Hematopoietic multipotent progenitor cell treated with erythropoietin and hydrocortisone succinate and interleukin-3 and kit ligand, for 8 days (in vitro differentiated cells): ENCODE measurements around the gene PTEN.
"Not testable (repeated sequence)": the region's sequence is repeated elsewhere in the genome, so short reads cannot be mapped to it uniquely, and the experiment has no call there.

Experiments
- DNase-seq: peaks from one replicate; pipeline ENCODE4 v3.0.0-alpha.2; 2015

Gene PTEN

DNA sequence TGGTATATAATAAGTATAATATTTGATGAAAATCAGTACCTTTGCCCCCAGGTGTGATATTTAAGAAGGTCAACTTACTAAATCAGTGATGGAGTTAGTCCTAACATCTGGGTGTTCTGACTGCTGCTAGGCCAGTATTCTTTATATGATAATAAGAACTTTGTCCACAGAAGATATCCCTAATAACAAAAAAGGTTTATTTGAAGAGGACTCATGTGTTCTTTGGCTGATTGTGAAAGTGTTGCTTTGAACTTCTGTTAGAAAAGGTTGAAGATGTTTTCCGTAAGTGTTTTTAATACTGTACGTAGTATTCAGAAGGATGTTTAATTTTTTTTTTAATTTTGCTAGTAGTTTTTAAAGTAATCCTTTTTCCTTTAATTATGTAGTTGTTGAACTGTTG lies 10.2 kb downstream of the PTEN start:
- DNase-seq = no peak

GRCh38 chr10:87875929-87876571 lies 12.6 kb downstream of the PTEN start:
- DNase-seq = no peak

DNA sequence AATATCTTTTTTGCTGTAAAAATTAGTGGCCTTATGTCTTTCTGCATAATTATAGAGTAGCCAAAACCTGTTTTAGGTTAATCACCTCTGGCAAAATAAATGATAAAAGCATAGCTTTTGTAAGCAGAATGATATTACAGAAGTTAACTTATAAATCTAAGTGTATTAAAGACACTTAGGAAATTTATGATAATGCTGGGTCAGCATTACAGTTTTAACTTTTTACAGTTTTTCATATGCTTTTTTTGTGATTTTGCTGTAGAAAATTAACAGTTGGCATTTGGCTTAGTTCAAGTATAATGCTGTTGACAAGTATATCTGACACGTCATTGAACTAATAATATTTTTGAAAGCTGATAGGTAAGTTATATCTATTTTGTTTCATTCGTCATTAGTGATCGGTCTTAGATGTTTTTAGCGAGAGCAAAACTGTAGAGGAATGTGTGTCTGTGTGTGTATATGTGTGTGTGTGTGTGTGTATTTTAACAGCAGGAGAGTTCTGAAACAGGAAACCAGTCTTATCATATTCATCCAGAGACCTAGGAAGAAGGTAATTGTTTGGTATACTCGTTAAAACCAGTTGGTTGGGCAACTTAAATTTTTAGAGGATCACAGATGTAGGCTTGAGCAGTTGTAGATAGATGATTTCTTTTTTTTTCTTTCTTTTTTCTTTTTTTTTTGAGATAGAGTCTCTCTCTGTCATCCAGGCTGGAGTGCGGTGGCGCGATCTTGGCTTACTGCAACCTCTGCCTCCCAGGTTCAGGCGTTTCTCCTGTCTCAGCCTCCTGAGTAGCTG lies 15.4 kb downstream of the PTEN start:
- DNase-seq = peak; percentile 82

- no peak for DNase-seq
These were observed 16.9 kb downstream of the PTEN start for GRCh38 chr10:87880336-87880735.

- DNase-seq = not testable (repeated sequence)
These were observed 18.1 kb downstream of the PTEN start for GRCh38 chr10:87881373-87882059.

DNA sequence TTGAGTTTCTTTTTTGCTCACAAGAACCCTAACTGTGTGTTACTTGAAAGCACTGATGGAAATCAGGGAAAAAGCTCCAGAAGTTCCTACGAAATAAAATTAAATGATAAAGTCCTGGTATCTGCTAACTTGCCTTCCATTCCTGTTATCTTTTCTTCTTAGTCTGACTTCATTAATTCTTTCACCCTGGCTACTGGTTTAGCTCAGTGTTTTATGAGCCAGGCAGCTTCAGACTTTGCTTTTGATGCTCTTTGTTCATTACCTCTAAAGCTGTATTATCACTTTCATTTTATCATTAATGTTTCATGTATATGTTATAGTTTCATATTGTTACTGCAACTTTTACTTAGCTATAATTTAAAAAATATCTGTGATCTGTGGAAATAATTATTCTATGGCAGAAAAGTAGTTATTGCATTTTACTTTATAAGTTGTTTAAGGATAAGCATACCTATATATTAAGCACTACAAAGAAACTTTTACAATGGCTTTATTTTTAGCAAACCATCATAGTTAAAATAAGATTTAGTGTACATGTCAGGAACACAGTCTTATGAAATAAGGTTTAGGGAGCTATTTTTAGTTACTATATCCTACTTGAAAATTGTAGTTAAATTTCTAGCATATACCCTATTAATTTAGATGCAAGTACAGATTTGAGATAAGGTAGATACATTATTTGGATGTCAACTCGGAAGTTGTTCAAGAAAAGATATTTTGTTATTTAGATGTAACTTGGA lies 19.3 kb downstream of the PTEN start:
- no peak for DNase-seq

DNA sequence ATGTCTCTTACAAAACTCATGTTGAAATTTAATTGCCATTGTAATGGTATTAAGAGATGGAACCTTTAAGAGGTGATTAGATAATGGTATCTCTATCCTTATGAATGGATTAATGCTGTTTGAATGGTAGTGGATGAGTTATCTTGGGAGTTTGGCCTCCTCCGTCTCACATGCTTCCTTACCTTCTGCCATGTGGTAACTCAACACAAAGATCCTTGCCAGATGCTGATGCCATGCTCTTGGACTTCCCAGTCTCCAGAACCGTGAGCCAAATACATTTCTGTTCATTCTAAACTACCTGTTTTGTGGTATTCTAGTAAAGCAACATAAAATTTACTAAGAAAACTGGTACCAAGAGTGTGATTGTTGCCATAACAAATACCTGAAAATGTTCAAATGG lies 23.2 kb downstream of the PTEN start:
- no peak for DNase-seq

- DNase-seq = no peak
These were observed 23.7 kb downstream of the PTEN start for GRCh38 chr10:87887146-87887545.

- DNase-seq = no peak
These were observed 24.3 kb downstream of the PTEN start for GRCh38 chr10:87887548-87888289.

- DNase-seq = no peak
These were observed 32.0 kb downstream of the PTEN start for GRCh38 chr10:87895430-87895829.

DNA sequence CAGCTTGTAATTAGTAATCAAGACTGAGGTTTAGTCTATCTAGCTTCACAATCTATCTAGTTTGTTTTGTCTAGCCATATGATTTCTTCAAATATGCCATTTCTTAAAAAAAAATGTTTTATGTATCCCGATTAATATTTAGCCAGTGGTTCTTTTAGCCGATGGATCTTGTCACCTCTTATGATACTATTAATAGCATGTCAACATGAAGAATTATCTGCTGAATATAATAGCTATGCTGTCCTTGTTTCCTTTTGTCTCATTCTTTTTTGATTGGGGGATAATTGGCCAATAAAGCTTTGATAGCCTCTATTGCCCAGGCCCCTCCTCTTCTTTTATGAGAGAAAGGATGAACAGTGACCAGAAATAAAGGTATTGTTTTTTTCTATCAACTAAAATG lies 32.8 kb downstream of the PTEN start:
- no peak for DNase-seq

GRCh38 chr10:87897957-87898356 lies 34.5 kb downstream of the PTEN start:
- DNase-seq = not testable (repeated sequence)

- DNase-seq = not testable (repeated sequence)
These were observed 40.0 kb downstream of the PTEN start for GRCh38 chr10:87903396-87903795.

DNA sequence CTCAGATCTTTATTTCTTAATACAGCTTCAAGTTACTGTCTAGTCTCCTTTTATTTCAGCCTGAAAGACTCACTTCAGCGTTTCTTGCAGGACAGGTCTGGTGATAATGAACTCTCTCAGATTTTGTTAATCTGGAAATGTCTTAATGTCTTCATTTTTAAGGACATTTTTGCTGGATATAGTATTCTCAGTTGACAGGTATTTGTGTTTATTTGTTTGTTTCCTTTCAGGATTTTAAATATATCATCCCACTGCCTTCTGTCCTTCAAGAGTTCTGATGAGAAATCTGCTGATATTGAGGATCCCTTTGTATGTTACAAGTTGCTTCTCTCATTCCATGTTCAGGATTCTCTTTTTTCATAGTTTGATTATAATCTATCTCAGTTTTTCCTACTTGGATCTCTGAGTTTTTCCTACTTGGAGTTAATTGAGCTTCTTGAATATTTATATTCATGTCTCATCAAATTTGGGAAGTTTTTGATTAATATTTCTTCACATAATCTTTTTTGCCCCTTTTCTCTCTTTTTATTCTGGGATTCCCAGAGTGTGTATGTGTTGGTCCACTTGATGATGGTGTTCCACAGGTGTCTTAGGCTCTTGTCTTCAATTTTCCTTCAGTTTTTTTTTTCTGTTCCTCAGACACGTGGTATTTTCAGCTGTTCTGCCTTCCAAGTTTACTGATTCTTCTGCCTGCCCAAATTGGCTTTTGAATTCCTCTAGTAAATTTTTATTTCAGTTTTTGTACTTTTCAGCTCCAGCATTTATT lies 49.9 kb downstream of the PTEN start:
- no peak for DNase-seq

GRCh38 chr10:87915406-87915805 lies 52.0 kb downstream of the PTEN start:
- no peak for DNase-seq

- DNase-seq = no peak
These were observed 52.6 kb downstream of the PTEN start for GRCh38 chr10:87915989-87916388.

DNA sequence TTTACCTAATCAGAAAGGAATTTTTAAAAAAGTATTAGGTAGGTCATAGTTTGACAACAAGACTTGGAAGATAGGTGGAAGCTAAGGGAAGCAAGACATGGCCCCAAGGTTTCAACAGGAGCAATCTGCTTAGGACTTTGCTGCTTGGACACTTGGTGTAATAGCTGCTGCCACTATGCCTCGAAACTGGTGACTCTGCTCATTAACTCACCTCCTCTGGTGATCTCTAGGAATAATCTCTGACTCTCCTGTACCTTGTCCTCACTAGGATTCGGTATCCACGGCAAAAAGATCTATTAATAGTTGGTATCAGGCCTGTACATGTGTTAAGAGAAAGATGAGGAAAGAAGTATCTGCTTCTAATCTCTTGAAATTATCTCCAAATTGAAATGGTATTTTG lies 53.1 kb downstream of the PTEN start:
- no peak for DNase-seq

DNA sequence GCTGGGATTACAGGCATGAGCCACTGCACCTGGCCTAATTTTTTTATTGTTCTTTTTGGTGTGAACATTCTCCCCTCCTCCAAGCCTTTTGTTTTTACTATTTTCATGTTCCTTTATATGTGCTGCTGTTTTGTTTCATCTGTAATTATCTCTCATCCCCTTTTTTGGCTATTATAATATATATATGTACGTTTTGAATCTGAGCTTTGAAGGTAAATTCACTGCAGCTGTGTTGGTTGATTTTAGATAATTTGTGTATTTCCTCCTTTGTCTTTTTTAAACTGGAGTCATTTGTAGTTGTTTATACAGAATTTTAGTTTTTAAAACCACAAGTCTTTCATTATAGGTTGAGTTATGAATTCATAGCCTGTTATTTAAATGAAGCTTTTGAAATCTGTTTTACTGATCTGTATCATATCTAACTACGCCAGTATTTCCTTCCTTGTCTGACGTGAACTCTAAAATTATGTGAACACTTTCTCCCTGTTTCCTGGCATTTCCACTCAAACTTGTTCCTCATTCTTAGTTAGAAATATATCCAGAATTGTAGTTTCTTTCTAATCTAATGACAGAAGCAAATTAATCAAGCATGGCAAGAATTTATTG lies 54.9 kb downstream of the PTEN start:
- no peak for DNase-seq

GRCh38 chr10:87920538-87920937 lies 57.1 kb downstream of the PTEN start:
- no peak for DNase-seq

DNA sequence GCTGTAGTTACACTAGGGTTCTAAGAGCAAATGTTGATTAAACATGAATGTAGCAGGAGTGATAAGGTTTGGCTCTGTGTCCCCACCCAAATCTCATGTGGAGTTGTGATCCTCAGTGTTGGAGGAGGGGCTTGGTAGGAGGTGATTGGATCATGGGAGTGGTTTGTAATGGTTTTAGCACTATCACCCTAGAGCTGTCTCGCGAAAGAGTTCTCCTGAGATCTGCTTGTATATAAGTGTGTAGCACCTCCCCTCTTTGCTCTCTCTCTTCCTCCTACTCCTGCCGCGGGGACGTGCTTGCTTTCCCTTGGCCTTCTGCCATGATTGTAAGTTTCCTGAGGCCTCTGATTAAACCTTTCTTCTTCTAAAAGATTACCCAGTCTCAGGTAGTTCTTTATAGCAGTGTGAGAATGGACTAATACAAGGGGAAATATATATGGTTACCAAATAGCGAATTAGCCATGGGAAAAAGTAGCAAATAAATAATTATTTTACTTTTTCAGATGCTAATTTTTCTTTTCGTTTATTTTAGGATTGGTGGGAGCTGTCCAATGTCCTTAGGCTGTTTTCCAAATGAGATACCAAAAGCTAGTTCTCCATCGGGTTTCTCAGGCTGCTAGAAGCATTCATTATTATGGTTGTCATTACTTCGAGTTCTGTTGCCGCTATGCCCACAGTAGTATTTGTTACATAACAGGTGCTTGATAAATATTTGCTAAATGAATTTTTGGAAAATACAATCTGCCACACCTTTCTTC lies 58.7 kb downstream of the PTEN start:
- peak; percentile 62 for DNase-seq

GRCh38 chr10:87923233-87923632 lies 59.8 kb downstream of the PTEN start:
- DNase-seq = no peak
